ENCODE data around the gene IFNA7.

Gene IFNA7

DNA sequence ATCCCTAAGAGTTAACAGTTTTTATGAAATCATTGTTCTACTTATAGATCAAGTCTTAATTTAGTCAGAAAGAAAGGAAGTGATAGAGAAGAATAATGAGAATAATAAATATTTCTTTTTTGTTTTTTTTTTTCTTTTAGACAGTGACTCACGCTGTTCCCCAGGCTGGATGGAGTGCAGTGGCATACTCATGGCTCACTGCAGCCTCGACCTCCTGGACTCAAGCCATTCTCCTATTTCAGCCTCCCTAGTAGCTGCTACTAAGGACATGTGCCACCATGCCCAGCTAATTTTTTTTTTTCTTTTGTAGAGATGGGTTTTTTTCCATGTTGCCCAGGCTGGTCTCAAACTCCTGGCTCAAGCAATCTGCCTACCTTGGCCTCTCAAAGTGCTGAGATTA lies 46.5 kb downstream of the IFNA7 start:
- no peak for ATAC-seq
- TF ChIP-seq ESRRG (CRISPR knock-in tag; IDR thresholded peaks at IDR 0.05), result no peak
- TF ChIP-seq ZFP3 (CRISPR knock-in tag; IDR thresholded peaks at IDR 0.05), result no peak

DNA sequence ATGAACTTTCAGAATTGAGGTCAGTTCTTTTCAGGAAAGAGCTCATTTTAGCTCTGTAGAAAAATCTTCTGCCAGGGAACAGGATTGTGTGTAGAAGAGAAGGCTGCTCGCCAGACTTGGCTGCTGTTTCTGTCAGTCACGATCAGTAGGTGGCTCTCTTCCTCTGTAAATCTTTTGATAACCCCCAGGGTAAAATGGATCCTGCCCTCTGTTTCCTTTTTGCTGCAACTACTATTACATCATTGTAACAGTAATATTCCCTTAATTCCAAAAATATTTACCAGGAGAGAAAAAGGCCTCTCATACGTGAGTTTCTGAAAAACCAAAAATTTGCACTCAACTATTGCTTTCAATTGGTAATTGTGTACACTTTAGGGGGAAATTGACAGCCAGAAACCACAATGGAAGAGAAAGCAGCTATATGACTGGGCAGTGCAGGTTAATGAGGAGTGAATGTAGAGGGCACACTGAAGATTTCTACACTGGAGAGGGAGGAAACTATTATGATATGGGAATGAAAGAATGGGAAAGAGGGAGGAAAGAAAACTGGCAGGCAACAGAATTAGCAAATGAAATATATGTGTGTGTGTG lies 47.9 kb downstream of the IFNA7 start:
- ATAC-seq, result peak; percentile 69
- no peak for TF ChIP-seq ZFP30 (CRISPR knock-in tag; IDR thresholded peaks at IDR 0.05)
- no peak for TF ChIP-seq ARNTL (CRISPR knock-in tag; IDR thresholded peaks at IDR 0.05; ENCODE audit: borderline replicate concordance, low read depth)
- no peak for TF ChIP-seq ZC3H10 (CRISPR knock-in tag; IDR thresholded peaks at IDR 0.05)
- TF ChIP-seq ZNF70 (CRISPR knock-in tag; IDR thresholded peaks at IDR 0.05), result no peak
- no peak for TF ChIP-seq RARB (CRISPR knock-in tag; IDR thresholded peaks at IDR 0.05)
- TF ChIP-seq ZNF8 (CRISPR knock-in tag; IDR thresholded peaks at IDR 0.05), result no peak
- TF ChIP-seq TCF4 (CRISPR knock-in tag; IDR thresholded peaks at IDR 0.05; ENCODE audit: borderline replicate concordance), result no peak
- TF ChIP-seq, protein P1, sequence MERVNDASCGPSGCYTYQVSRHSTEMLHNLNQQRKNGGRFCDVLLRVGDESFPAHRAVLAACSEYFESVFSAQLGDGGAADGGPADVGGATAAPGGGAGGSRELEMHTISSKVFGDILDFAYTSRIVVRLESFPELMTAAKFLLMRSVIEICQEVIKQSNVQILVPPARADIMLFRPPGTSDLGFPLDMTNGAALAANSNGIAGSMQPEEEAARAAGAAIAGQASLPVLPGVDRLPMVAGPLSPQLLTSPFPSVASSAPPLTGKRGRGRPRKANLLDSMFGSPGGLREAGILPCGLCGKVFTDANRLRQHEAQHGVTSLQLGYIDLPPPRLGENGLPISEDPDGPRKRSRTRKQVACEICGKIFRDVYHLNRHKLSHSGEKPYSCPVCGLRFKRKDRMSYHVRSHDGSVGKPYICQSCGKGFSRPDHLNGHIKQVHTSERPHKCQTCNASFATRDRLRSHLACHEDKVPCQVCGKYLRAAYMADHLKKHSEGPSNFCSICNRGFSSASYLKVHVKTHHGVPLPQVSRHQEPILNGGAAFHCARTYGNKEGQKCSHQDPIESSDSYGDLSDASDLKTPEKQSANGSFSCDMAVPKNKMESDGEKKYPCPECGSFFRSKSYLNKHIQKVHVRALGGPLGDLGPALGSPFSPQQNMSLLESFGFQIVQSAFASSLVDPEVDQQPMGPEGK (CRISPR knock-in tag; IDR thresholded peaks at IDR 0.05; ENCODE audit: borderline replicate concordance), result no peak
- TF ChIP-seq, protein P2, sequence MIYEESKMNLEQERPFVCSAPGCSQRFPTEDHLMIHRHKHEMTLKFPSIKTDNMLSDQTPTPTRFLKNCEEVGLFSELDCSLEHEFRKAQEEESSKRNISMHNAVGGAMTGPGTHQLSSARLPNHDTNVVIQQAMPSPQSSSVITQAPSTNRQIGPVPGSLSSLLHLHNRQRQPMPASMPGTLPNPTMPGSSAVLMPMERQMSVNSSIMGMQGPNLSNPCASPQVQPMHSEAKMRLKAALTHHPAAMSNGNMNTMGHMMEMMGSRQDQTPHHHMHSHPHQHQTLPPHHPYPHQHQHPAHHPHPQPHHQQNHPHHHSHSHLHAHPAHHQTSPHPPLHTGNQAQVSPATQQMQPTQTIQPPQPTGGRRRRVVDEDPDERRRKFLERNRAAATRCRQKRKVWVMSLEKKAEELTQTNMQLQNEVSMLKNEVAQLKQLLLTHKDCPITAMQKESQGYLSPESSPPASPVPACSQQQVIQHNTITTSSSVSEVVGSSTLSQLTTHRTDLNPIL (CRISPR knock-in tag; IDR thresholded peaks at IDR 0.05; ENCODE audit: low read depth), result no peak

DNA sequence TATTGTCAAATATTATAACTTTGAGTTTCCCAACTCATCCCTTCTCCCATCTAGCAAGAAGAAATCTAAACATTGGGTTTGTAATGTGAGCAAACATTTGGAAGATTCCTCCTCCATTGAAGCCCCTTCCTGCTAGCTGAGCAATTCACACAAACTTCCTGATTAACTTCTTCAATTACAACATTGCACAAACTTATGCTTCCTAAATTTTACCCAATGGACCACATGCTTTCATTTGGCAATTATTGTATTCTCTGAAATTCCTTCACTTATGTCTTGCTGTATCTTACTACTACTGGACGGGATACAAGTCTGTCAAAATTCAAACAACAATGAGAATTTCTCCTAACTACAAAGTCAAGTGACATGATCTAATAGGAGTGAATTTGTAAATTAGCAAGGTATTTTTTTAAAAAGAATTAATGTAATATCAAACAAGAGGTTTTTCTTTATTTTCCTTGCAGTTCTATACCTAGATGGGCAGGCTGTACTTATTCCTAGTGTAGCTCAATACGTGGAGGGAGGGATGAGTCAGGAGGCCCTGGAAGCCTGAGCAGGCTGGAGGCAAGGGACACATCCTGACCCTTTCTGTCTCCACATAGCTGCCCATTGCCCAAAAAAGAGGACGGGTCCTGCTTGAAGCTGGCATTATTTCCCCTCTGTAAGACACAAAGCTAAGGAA lies 48.5 kb downstream of the IFNA7 start:
- TF ChIP-seq ISL1 (CRISPR knock-in tag; IDR thresholded peaks at IDR 0.05), result no peak
- TF ChIP-seq, protein P3, sequence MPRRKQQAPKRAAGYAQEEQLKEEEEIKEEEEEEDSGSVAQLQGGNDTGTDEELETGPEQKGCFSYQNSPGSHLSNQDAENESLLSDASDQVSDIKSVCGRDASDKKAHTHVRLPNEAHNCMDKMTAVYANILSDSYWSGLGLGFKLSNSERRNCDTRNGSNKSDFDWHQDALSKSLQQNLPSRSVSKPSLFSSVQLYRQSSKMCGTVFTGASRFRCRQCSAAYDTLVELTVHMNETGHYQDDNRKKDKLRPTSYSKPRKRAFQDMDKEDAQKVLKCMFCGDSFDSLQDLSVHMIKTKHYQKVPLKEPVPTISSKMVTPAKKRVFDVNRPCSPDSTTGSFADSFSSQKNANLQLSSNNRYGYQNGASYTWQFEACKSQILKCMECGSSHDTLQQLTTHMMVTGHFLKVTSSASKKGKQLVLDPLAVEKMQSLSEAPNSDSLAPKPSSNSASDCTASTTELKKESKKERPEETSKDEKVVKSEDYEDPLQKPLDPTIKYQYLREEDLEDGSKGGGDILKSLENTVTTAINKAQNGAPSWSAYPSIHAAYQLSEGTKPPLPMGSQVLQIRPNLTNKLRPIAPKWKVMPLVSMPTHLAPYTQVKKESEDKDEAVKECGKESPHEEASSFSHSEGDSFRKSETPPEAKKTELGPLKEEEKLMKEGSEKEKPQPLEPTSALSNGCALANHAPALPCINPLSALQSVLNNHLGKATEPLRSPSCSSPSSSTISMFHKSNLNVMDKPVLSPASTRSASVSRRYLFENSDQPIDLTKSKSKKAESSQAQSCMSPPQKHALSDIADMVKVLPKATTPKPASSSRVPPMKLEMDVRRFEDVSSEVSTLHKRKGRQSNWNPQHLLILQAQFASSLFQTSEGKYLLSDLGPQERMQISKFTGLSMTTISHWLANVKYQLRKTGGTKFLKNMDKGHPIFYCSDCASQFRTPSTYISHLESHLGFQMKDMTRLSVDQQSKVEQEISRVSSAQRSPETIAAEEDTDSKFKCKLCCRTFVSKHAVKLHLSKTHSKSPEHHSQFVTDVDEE (CRISPR knock-in tag; IDR thresholded peaks at IDR 0.05), result no peak
- no peak for TF ChIP-seq PPARA (CRISPR knock-in tag; IDR thresholded peaks at IDR 0.05; ENCODE audit: borderline replicate concordance)
- no peak for TF ChIP-seq BACH2 (CRISPR knock-in tag; IDR thresholded peaks at IDR 0.05; ENCODE audit: borderline replicate concordance)
- no peak for TF ChIP-seq TOX (CRISPR knock-in tag; IDR thresholded peaks at IDR 0.05; ENCODE audit: borderline replicate concordance)
- no peak for TF ChIP-seq TCF4 (CRISPR knock-in tag; IDR thresholded peaks at IDR 0.05; ENCODE audit: borderline replicate concordance)
- TF ChIP-seq ARNTL (CRISPR knock-in tag; IDR thresholded peaks at IDR 0.05; ENCODE audit: borderline replicate concordance, low read depth), result no peak
- TF ChIP-seq, protein P2 (CRISPR knock-in tag; IDR thresholded peaks at IDR 0.05; ENCODE audit: low read depth), result no peak
- TF ChIP-seq ZC3H10 (CRISPR knock-in tag; IDR thresholded peaks at IDR 0.05), result no peak
- TF ChIP-seq, protein P4, sequence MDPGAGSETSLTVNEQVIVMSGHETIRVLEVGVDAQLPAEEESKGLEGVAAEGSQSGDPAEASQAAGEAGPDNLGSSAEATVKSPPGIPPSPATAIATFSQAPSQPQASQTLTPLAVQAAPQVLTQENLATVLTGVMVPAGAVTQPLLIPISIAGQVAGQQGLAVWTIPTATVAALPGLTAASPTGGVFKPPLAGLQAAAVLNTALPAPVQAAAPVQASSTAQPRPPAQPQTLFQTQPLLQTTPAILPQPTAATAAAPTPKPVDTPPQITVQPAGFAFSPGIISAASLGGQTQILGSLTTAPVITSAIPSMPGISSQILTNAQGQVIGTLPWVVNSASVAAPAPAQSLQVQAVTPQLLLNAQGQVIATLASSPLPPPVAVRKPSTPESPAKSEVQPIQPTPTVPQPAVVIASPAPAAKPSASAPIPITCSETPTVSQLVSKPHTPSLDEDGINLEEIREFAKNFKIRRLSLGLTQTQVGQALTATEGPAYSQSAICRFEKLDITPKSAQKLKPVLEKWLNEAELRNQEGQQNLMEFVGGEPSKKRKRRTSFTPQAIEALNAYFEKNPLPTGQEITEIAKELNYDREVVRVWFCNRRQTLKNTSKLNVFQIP (CRISPR knock-in tag; IDR thresholded peaks at IDR 0.05; ENCODE audit: borderline replicate concordance, low read depth), result no peak
- no peak for TF ChIP-seq ZNF565 (CRISPR knock-in tag; conservative IDR thresholded peaks at IDR 0.05; ENCODE audit: low read depth)
- ATAC-seq, result peak; percentile 67

Data from SK-N-SH treated with all-trans-retinoic acid at 6 μM for 48 hours (cell line).